ENCODE data around the gene CLPX. TPM values are rescaled to one million over a fixed set of nuclear protein-coding genes. Genes with fewer than 3 reads are reported as not detected.

The CLPX gene
- total and polyA plus RNA-seq, 9 of the 15 experiments (the other 6 are each of a cell fraction or from before 2014, with no cell fraction given) = 11.2 to 83.3 (median 51.3) TPM

- TF ChIP-seq RBBP5 (IDR thresholded peaks at IDR 0.05; ENCODE audit: borderline replicate concordance, insufficient read depth, low read length, poor library complexity, severe bottlenecking) = no peak
- no peak for TF ChIP-seq VEZF1 (CRISPR knock-in tag; IDR thresholded peaks at IDR 0.05)
- TF ChIP-seq HINFP (tag; conservative IDR thresholded peaks at IDR 0.05; ENCODE audit: low read depth) = peak; percentile 57; the same call in 1 of the 2 replicates
- no peak for TF ChIP-seq SIN3B (IDR thresholded peaks at IDR 0.05; ENCODE audit: low read depth)
- no peak for TF ChIP-seq ARID2 (IDR thresholded peaks at IDR 0.05)
- no peak for TF ChIP-seq ZNF77 (CRISPR knock-in tag; IDR thresholded peaks at IDR 0.05)
- no peak for TF ChIP-seq TOE1 (IDR thresholded peaks at IDR 0.05; ENCODE audit: borderline replicate concordance)
- no peak for TF ChIP-seq TOE1 (CRISPR knock-in tag; IDR thresholded peaks at IDR 0.05; ENCODE audit: borderline replicate concordance, low read depth)
- TF ChIP-seq MTA3 (IDR thresholded peaks at IDR 0.05; ENCODE audit: borderline replicate concordance) = no peak
- TF ChIP-seq SUPT5H (IDR thresholded peaks at IDR 0.05) = no peak
- TF ChIP-seq ID3 (CRISPR knock-in tag; IDR thresholded peaks at IDR 0.05) = no peak
- no peak for TF ChIP-seq ID3 (tag; IDR thresholded peaks at IDR 0.05)
- TF ChIP-seq PCBP2 (IDR thresholded peaks at IDR 0.05; ENCODE audit: low read depth, low read length, poor library complexity, severe bottlenecking) = no peak
- TF ChIP-seq SREBF2 (CRISPR knock-in tag; IDR thresholded peaks at IDR 0.05) = no peak
- no peak for TF ChIP-seq CBX1 (IDR thresholded peaks at IDR 0.05; ENCODE audit: low read depth)
- no peak for TF ChIP-seq NONO (IDR thresholded peaks at IDR 0.05; ENCODE audit: low read depth in 2 of 2, low read length in 1 of 2)
- no peak for TF ChIP-seq ZNF197 (CRISPR knock-in tag; IDR thresholded peaks at IDR 0.05; ENCODE audit: low read depth)
- TF ChIP-seq BHLHE40 (IDR thresholded peaks at IDR 0.05; ENCODE audit: low read length) = peak; percentile 49; the same call in 1 of the 2 replicates
- no peak for TF ChIP-seq SNIP1 (IDR thresholded peaks at IDR 0.05; ENCODE audit: low read depth)
- no peak for TF ChIP-seq TAF9B (IDR thresholded peaks at IDR 0.05; ENCODE audit: partially characterized antibody)
- peak; percentile 56; the same call in 1 of the 2 replicates for TF ChIP-seq TCF3 (CRISPR knock-in tag; IDR thresholded peaks at IDR 0.05)
- no peak; the same call in 1 of the 2 replicates for TF ChIP-seq MYNN (IDR thresholded peaks at IDR 0.05)
- no peak for TF ChIP-seq MYNN (CRISPR knock-in tag; IDR thresholded peaks at IDR 0.05)
- no peak for TF ChIP-seq HOXB6 (CRISPR knock-in tag; IDR thresholded peaks at IDR 0.05; ENCODE audit: borderline replicate concordance)
- no peak for TF ChIP-seq BCL6 (CRISPR knock-in tag; IDR thresholded peaks at IDR 0.05)
These were observed 32.7 kb upstream of the CLPX start (continued) for GRCh38 chr15:65217526-65218482.

Data from K562 (cell line).